ENCODE results near the gene PRKCD.

Gene PRKCD

DNA sequence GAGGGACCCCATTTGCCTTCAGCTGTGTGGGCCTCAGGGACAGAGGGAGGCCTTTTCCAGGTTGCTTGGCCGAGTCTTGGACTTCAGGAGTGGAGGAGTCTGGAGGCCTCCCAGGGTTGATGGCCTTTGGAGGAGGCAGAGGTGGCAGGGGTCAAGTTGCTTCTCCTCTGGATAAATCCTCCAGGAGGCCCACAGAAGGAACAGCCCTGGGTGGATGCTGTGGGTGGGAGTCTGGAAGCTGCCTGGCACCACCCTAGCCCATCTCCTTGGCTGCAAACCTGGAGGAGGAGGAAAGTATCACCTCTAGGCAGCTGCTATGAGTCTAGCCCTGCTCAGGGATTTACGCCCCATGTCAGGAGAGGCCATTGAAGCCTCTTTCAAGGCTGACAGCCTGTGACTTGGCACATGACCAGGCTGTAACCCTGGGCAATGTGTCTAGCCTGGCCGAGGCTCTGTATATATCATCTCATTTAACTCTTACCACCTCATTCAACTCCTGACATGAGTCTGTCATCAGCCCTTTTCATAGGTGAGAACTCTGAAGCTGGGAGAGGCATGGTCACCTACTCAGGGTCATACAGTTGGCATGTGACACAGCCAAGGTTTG lies 2.9 kb upstream of the PRKCD start:
- no peak for DNase-seq

DNA sequence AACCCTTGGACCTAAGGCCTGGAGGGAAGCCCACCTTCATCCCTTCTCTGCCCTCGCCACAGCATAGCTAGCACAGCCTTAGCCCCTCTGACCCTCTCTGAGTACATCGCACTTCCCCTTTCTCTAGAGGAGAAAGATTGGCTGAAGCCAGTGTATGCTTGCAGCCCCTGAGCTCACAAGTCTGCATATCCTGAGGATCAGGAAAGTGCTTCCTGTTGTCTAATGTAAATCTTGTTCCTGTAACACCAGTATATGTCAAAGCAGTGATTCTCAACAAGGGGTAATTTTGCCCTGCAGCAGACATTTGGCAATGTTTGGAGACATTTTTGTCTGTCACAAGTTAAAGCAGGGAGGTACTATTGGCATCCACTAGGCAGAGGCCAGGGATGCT lies 2.2 kb upstream of the PRKCD start:
- no peak for DNase-seq

DNA sequence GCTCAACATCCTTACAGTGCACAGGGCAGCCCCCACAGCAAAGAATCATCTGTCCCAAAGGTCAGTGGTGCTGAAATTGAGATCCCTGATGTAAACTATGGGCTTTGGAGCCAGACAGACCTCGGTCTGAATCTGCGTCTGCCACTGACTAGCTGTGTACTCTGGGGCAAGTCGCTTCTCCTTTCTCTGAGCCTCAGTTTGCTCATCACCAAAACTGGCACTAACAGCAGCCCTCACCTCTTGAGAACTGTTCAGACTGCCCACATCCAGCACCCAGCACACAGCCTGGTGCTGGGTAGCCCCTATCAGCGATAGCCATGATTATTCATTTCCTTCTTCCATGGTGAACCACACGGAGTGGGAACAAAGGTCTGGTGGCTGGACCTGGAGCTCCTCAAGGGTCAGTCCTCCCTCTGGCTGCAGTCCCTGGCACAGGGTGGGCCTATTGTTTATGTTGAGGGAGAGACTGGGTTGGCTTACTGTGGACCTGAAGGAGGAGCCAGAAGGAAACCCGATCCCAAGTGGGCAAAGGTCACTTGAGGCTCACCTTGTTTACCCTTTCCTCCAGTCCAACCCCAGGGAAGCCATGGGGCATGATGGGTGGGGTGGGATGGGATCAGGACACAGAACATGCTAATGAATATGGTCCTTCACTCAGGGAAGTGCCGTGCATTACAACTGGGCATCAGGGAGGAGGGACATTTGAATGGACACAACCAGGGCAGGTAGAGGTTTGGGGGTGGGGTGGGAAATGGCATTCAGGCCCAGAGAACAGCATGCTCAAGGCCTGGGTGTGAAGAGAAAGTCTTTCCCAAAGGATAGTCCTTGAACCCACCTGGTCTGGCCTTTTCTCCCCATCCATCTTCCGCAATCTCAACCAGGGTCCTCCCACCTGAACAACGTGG lies 1.6 kb upstream of the PRKCD start:
- DNase-seq, result no peak

DNA sequence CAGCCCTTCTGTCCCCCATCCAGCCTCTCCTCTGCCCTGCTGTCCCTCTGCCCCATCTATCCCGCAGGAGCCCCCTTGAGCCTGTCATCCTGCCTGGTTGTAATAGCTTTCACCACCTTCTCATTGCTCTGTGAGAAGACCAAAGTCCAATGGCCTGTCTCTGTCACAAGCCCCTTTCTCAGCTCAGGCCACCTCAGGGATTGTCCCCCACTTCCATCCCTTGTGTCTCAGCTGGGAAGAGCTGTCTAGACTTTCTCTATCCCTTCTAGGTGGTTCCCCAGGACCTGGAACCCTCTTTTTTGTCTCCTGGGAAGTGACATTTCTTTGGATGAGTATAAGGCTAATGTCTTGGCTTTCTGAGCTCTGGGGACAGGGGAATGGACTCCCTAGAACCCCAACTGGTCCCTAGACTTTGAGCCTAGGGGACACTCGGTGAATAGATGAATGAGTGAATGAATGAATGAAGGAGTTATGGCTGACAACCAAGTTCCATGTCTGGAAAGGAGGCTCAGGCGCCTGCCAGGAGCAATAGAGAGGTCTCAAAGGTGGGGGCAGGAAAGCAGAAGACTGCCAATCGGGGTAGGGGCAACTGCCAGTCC lies 849 bp upstream of the PRKCD start:
- DNase-seq, result no peak

DNA sequence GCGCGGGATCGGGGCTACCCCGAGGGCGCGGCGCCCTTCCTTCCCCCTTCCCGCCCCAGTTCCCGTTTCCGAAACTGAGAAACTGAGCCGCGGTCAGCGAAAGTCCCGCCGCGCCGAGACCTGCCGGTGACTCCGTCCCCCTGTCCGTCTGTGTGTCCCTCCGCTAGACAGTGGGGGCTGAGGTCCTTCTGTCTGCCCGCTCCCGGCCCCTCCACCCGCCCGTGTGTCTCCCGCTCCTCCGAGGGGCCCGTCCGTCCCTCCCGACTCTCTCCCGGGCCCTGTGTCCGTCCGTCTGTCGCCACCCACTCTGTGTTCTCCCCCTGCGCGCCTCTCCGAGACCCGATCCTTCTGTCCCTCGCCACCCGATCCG lies 426 bp downstream of the PRKCD start:
- no peak for DNase-seq

DNA sequence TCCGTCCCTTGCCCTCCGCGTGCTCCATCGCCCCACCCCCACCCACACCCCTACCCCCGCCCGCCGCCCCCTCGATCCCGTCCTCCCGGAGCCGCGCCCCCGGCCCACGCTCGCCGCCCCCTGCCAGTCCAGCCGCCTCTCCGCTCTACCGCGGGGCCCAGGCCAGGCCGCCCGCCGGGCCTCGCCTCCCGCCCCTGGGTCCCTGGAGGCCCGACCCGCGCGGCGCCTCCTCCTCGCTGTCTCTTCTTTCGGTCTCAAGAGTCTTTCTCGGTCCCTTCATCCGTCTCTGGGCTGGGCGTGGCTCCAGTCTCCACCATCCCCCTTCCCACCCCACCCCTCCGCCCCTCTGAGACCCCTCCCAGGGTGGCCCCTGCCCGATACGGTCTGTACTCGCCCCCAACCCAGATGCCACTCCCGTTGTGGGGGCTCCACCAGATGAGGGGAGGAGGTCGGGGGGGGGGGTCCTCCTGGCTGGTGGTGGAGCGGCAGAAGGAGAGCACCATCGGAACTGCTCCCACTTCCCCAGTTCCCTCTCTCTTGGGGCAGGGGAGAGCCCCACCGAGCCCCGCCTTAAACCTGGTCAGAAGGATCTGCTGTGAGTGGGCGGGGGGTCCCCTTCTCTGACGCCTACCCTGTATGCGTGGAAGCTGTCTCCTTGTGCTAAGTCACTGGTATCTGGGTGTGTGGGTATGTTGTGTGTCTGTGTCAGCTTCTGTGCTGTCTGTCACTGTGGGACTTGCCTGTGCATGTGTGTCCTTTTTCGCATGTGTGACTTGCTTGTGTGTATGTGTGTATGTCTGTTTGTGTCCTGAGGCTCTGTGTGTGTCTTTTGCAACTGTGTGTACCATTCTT lies 1.0 kb downstream of the PRKCD start:
- DNase-seq, result no peak

DNA sequence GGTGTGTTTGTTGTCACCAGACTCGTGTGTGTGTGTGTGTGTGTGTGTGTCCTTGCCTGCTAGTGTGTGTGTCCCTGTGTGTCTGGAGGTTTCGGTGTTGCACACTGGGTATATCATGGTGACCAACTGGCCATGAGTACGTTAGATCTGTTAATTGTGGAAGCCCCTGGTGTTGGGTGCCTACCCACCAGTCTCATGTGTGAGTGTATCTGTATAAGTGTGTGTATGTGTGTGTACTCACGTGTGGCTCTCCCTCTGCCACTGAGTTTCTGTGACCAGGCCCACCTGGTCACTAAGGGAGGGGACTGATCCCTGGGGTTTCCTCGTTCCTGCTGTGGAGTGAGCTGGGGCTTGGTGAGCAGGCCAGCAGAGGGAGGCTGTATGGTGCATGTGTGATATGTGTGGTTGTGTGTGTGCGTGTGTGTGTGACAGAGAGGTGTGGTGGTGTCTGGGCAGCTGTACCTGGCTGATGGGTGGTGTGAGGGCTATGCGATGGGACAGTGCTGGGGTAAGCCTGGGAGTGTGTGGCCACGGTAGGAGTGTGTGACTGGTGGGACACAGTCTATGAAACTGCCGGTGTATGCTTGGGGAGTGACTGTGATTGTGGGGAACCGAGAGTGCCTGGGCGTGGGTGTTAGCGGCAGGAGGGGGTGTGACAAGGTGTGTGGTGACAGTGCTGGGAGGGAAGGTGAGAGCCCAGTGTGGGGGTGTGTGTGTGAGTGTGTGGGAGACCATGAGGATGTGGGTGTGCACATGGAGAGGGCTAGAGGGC lies 1.8 kb downstream of the PRKCD start:
- DNase-seq, result no peak

DNA sequence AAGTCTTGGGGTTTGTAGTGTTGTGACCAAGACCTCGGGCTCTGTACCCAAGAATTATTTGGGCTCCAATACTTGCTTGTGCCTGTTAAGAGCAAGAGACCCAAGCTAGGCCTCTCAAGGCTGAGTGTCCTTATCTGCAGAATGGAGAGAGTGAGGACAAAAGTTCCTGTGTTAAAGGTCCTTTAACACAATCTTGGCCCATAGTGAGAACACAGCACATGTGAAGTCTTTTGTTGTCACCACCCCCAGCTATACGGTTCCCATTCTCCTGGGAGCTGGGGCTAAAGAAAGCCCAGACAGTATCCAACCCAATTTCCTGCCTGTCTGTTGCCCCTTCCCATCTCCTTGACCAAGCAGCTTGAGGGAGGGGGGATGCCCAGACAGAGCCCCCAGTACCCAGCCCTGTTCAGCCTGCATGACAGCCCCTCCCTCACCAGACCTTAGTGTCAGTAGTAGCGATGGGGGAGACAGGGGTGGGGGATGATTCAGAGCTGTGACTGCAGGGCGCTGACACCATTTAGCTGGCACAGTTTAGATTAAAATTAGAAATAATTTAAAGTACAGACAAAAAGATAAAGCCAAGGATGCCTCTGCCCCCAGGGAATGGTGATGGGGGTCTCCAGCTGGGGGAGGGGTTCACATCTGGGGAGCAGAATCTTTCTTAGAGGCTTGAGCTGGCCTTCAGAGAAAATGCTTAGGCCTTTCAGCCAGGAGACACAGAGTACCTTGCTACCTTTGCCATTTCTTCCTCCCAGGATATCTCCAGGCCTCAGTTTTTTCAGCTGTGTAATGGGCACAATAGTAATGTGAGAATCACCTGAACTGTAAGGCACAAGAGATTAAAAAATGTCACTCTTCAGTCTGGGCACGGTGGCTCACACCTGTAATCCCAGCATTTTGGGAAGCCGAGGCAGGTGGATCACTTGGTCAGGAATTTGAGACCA lies 2.7 kb downstream of the PRKCD start:
- DNase-seq, result no peak

DNA sequence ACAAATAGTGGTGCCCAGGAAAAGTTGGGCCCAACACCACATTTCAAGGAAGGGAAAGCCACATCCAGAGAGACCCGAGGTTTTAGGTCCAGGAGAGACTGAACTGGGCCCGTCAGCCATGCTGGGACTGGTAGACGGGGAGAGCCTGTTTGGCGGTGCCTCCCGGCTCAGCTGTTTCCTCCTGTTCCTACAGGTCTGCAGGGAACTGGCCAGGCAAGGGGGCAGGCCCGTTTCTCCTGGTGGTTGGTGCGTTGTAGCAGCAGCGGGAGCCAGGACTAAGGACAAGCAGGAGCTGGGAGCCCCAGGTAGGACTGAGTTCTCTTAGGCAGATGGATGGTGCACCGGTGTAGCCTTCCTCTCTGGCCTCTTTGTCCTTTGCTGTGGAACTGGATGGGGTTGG lies 3.9 kb downstream of the PRKCD start:
- DNase-seq, result no peak

DNA sequence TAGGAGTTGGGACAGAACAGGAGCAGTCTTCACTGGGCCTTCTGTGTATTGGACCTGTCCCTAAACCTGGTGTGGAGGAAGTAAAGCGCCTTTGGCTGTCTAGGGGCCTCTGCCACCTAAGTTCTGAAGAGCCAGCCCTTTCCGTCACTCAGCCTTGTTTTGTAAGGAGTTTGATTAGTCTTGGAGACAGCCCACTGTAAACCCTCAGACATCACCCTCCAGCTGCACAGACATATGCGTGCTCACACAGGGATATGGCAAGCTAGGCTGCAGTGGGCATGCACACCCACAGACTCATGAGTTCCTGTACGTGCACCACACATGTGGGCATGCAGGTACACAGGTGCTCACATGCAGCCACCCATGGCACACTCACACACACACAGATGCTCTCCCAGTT lies 5.2 kb downstream of the PRKCD start:
- no peak for DNase-seq

DNA sequence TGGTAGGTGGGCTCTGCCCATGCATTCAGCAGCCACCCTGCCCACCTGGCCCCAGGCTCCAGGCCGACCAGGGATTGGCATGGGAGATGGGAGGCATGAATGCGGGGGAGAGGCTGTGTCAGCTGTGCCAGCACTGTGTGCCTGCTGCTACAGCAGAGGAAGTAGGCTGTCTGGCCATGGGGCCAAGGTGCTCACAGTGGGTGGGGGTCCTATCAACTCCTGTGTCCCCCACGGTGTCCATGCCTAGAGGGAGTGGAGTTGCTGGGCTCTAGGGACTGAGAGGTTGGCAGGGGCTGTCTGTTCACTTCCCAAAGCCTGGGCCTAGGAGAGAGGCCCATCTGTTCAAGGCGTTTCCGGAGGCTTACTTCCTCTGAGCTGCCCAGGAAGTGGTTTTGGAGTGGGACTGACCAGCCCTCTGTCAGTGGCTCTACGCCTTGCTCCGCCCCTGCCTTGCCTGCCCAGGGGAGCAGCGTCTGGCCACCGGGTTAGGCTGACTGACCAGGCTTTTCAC lies 5.8 kb downstream of the PRKCD start:
- DNase-seq, result peak in 9 of 14 donors; percentile 17 to 62 (median 39)

DNA sequence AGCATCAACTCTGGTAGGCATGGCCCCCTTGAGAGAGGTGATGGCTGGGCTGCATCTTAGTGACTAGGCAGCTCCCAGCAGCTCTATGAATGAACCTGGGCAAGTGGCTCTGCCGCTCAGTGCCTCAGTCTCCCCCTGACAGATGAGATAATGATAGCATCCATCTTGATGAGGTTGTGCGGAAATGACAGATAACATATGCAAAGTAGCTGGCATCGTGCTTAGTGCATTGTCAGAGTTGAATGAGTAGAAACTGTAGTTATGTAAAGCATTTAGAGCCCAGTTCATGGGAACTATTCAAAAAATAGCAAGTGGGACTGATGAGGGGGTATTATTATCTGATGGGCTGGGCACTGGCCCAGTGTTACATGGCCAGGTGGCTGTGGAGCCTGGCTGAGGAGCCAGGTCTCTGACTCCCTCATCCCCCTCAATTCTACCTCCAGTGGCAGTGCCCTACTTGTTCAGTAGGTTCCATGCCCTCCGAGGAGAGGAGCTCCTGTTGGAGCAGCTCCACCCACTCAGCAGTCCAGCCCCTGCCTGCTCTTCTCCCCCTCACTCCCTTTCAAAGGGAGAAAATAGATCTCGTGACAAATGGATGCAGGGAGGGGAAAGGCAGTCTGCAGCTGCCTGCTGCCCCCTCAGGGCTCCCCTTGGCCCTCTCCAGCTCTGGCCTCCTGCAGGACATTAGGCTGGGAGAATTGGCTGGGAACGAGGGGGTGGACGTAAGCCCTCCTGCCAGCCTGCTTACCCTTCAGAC lies 6.6 kb downstream of the PRKCD start:
- no peak for DNase-seq

DNA sequence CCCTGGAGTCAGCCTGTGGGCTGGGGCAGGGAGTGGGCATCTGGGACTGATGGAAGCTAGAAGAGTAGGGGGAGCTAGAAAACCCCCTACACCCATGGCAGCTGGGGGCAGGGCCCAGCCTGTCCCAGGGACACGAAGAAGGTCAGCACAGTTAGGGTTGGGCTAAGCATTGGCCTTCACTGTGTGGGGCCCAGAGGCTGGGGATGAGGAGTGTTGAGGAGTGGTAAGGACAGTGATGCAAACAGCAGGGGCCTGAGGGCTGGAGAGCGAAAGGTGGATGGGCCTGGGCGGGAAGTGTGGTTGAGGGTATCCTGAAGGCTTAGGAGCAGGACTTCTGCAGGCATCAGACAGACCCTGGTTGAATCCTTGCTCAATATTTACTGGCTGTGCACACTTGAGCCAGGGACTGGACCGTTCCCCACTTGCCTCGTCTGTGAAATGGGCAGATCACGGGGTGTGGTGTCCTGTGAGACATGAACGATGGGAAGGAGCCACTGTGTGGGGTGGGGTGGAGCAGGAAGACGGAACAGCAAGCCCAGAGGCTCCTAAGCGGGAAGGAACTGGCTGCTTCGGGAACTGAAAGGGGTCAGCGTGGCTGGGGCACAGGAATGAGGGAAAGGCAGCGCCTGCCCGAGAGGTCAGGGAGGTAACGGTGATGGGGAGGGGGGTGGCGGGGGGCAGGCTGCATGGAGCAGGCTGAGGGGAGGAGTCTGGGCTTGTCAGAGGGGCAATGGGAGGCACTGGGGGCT lies 7.3 kb downstream of the PRKCD start:
- no peak for DNase-seq

DNA sequence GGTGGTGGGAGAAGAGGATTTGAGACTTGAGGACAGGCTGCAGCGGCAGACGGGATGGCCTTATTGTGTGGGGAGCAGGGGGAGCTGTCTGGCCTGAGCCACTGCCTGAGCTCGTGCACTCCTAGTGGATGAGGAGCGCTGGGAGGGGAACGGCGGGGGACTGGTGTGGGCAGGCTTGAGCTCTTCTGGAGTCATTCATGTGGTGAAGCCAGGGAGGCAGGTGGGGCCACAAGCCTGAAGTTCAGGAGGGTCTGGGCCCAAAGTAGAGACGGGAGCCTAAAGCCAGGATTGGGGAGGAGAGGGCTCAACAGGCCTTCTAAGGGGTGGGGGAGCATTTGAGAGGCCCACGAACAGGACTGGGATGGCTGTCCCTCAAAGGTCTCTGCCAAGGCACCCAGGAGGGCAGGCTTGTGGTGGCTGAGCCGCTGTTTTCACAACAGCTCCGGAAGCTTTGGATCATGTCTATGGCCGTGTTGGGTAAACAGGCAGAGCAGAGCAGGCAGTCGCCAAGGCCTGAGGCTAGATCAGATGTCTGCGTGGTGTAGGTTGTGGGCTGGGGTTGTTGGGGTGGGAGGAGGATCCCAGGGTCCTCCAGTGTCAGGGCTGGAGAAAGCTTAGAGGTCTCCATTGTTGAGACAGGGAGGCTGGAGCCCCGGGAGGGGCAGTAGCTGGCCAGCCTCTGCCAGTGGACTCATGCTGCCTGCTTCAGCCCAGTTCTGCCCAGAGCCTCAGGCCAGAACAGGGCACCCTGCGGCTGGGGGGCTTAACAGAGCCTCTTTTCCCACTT lies 8.2 kb downstream of the PRKCD start:
- peak in 2 of 14 donors; percentile 32 to 57 for DNase-seq

DNA sequence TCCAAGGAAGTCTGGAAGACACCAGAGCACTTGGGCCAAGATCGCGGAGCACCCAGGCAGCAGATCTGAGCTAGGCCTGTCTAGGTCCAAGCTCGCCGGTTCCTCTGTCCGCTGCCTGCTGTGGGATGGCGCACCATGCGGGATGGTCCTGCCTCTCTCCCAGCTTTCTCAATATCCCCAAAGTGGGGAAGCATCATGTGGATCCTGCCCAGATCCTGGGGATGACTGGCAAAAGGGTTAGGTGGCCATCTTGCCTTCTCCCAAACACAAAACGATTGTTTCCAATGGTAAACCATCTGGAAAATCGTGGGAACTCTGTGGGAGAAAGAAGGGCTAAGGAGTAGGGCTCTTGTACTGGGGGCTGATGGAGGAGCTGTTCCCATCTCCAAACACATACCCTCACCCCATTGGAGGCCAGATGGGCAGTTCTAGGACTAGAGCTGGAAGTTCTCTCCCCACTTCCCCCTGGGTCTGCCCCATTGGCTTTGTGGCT lies 8.9 kb downstream of the PRKCD start:
- DNase-seq, result peak in 4 of 14 donors; percentile 12 to 49 (median 22)

DNA sequence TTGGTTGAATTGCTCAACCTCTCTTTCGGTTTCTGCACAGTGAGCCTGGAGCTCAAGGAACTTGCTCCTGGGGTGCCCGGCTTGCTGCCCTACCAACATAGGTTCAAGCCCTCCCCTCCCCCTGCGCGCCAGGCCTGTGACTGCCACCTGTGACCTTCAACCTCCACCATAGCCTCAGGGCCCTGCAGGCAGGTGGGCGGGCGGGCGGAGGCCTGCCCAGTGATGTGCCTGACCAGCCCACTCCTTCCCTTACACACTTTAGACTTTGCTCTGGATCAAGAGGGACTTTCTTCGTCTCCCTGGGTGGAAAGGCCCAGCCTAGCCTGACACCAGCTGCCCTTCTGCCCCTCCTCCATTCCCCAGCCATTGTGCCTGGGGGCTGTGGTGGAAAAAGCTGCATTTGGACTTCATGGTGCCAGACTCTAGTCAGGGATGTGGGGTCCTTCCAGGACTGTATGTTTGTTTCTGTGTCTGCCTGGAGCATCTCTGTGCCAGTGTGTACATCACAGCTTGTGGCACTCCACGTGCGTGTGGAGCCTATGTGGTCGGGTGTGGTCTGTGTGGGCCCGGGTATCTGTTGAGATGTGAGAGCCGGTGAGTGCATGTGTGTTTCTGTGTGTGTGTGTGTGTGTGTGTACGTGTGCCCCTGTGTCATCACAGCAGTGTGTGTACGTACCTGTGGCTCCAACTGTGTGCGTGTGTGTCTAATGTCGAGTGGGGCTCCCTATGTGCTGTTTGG lies 9.5 kb downstream of the PRKCD start:
- peak in 1 of 14 donors; percentile 42 for DNase-seq

DNA sequence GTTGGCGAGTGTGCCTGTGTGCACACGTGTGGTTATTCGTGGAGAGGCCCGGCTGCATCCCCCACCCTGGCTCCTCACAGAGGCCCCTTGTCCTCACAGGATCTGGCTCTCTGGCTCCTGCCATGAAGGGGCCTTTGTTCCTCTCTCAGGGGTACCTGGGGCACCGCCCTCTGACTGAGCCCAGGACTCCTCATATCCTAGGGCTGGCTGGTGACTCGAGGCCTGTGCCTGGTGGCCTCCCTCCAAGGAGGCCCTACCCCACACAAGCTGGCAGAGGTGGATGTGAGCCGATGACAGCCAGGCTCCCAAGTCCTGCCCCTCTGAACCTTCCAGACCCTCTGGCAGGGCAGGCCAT lies 10.0 kb downstream of the PRKCD start:
- no peak for DNase-seq

Data from C1 segment of cervical spinal cord (tissue), 14 donors.